Muscle layer of colon (tissue), 2 donors: ENCODE results near the gene USP32.
"Not testable (repeated sequence)": the region's sequence is repeated elsewhere in the genome, so short reads cannot be mapped to it uniquely, and the experiment has no call there.

ENCODE experiments used
- H3K27ac ChIP-seq: one replicate; pipeline ENCODE4 v1.7.0; 2013; ENCODE audit warnings: low read depth, mild to moderate bottlenecking, low read length, moderate library complexity
- H3K27me3 ChIP-seq, 2 donors: one replicate each; pipeline ENCODE4 v1.7.0; 2013; ENCODE audit warnings: low read length in 2 of 2, mild to moderate bottlenecking in 2 of 2; ENCODE audit not compliant: insufficient read depth in 2 of 2, control insufficient read depth in 1 of 2
- H3K36me3 ChIP-seq: one replicate; pipeline ENCODE4 v1.7.0; 2013; ENCODE audit warnings: mild to moderate bottlenecking, low read length; ENCODE audit not compliant: insufficient read depth
- H3K4me1 ChIP-seq: one replicate; pipeline ENCODE4 v1.7.0; 2013; ENCODE audit warnings: mild to moderate bottlenecking, low read length; ENCODE audit not compliant: insufficient read depth
- H3K4me3 ChIP-seq, 2 donors: one replicate each; pipeline ENCODE4 v1.7.0; 2013; ENCODE audit warnings: low read length in 2 of 2, low read depth in 1 of 2, mild to moderate bottlenecking in 1 of 2, moderate library complexity in 1 of 2
- H3K9ac ChIP-seq: one replicate; pipeline ENCODE4 v1.7.0; 2013; ENCODE audit warnings: low read length
- H3K9me3 ChIP-seq: one replicate; pipeline ENCODE4 v1.7.0; 2013; ENCODE audit warnings: mild to moderate bottlenecking, low read length
- donor health status: abdominal sarcoma.
- donor health status: Adenocarcinoma of cecum.

Gene USP32

DNA sequence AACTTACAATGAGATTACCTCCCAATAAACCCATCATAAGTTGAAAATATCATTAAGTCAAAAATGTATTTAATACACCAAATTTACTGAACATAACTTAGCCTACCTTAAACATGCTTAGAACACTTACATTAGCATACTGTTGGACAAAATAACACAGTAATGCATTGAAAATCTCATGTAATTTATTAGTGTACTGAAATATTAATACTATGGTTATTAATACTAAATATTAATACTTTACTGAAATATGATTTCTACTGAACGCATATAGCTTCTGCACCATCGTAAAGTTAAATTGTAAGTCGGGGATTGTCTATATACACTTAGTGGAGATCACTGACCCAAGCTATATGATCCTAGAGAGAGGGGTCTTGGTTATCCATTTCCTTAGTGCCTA lies 4.3 kb downstream of the USP32 start:
- Histone ChIP-seq H3K9ac (no peak overlapping the region), H3K36me3 (no peaks in the 10 kb centered on the region), H3K9me3 (no peaks in the 10 kb centered on the region), H3K27ac (no peak overlapping the region), H3K4me1 (peaks cover 29% of the 10 kb centered on the region), H3K4me3 (no peak overlapping the region), H3K27me3 (no peaks in the 10 kb centered on the region)

DNA sequence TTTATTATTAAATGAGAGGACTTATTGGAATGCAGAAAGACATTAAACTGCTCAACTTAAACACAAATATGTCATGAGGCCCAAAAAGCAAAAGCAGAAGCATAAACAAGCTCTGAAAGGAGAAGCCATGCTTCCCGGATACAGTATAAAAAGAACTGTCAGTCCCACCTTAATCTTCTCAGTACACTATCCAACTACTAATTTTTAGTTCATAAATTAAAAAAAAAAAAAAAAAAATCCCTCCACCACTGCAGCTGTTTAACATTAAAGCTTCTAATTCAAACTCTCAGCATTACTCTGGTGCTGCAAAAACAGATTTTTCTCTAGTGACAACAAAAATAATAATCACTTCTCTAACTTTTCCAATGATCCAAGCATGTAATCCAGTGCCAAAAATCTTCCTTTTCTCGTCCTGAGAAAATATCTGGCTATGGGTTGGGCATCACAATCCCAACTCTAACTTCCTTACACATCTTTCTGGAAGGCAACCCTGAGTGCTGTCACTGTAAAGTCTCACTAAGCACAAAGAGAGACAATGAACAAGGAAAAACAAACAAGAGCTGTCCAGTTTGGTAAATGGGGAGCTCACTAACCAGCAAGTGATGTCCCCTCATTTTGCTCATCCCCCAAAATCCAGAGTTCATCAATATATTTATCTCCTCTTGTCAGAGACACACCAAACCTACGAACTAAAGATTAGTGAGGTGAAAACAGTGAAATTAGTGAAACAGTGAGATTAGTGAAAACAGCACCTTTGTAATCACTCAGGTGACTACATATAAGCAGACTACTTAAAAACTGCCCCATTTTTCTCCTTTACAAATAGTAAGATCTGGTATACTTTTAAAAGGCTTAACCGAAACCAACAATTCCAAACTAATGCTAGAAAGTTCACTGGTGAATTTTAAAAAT lies 5.5 kb downstream of the USP32 start:
- Histone ChIP-seq H3K9me3 (no peaks in the 10 kb centered on the region), H3K27me3 (no peaks in the 10 kb centered on the region), H3K4me1 (peaks cover 29% of the 10 kb centered on the region), H3K36me3 (no peaks in the 10 kb centered on the region), H3K27ac (no peak overlapping the region), H3K4me3 (no peak overlapping the region), H3K9ac (no peak overlapping the region)

DNA sequence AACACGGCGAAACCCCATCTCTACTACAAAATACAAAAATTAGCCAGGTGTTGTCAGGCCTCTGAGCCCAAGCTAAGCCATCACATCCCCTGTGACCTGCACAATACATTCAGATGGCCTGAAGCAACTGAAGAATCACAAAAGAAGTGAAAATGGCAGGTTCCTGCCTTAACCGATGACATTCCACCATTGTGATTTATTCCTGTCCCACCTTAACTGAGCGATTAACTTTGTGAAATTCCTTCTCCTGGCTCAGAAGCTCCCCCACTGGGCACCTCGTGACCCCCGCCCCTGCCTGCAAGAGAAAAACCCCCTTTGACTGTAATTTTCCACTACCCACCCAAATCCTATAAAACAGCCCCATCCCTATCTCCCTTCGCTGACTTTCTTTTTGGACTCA lies 7.0 kb downstream of the USP32 start:
- H3K9ac ChIP-seq, H3K4me3 ChIP-seq, H3K9me3 ChIP-seq, H3K36me3 ChIP-seq, H3K27me3 ChIP-seq, H3K27ac ChIP-seq: not testable (repeated sequence)
- H3K4me1 ChIP-seq, result peaks cover 18% of the 10 kb centered on the region

DNA sequence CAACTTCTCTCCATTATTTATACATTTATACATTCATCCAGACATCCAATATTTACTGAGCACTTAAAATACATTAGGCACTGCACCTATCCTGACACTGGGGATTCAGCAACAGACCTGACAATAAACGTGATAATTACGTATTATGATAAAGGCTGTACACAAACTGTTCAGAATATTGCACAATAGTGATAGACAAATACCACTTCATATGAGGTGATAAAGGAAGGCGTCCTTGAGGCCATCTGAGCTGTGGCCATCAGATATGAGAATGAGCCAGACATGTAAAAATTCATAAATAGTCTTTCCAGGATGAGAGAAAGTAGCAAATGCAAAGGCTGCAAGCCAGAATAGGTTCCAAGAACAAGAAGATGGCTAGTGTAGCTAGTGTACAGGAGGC lies 8.6 kb downstream of the USP32 start:
- Histone ChIP-seq H3K27ac (no peak overlapping the region), H3K4me3 (no peak overlapping the region), H3K4me1 (peaks cover 11% of the 10 kb centered on the region), H3K9ac (no peak overlapping the region), H3K27me3 (no peaks in the 10 kb centered on the region), H3K9me3 (no peaks in the 10 kb centered on the region), H3K36me3 (no peaks in the 10 kb centered on the region)

DNA sequence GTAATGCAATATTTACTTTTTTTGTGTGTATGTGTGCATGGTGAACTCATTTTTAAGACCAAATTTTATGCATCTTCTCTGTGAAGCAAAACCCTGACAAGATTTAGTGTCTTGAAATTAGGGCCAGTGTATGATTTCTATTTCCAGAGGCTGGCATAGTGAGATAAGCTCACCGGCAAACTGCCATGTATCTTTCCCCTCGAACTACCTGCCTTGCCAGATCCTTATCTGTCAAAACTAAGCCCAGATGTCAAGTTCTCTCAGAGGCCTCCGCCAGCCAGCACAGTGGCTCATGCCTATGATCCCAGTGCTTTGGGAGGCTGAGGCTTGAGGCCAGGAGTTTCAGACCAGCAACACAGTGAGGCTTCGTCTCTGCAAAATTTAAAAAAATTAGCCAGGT lies 10.0 kb downstream of the USP32 start:
- Histone ChIP-seq H3K9ac (no peak overlapping the region), H3K4me1 (peaks cover 11% of the 10 kb centered on the region), H3K27ac (no peak overlapping the region)

DNA sequence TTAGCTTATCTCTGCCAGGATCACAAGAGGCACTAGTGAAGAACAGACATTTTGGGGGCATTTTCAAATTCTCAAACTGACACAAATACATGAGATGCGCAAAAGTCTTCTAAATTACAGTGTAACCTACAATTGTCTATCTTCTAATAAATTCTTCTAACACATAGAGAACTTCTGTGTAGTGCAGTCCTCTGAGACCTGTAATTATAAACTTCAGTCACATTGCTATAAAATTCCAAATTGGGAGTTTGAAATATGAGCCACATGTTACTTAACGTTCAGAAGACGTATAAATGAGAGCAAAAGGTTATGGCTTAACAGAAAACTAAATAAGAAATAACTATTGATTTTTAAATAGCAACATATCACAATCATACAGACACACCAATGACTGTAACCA lies 12.5 kb downstream of the USP32 start:
- H3K4me1 ChIP-seq, H3K9me3 ChIP-seq, H3K9ac ChIP-seq, H3K27me3 ChIP-seq, H3K27ac ChIP-seq, H3K36me3 ChIP-seq, H3K4me3 ChIP-seq: not testable (repeated sequence)

More for the DNA sequence above, 10.0 kb downstream of the USP32 start:
- H3K4me3 ChIP-seq, result no peak overlapping the region
- no peaks in the 10 kb centered on the region for H3K27me3 ChIP-seq
- no peaks in the 10 kb centered on the region for H3K9me3 ChIP-seq
- no peaks in the 10 kb centered on the region for H3K36me3 ChIP-seq

DNA sequence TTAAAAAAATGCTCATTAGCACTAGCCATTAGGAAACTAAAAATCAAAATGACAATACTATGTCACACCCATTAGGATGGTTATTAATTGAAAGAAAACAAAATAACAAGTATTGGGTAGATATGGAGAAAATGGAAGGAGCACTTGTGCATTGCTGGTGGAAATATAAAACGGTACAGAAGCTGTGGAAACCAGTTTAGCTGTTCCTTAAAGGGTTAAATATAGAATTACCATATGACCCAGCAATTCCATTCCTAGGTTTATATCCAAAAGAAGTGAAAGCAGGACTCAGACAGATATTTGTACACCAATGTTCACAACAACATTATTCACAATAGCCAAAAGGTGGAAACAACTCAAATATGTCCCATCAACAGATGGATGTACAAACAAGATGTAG lies 13.7 kb downstream of the USP32 start:
- not testable (repeated sequence) for H3K9me3 ChIP-seq, H3K4me3 ChIP-seq, H3K27ac ChIP-seq, H3K27me3 ChIP-seq, H3K9ac ChIP-seq, H3K36me3 ChIP-seq, H3K4me1 ChIP-seq

DNA sequence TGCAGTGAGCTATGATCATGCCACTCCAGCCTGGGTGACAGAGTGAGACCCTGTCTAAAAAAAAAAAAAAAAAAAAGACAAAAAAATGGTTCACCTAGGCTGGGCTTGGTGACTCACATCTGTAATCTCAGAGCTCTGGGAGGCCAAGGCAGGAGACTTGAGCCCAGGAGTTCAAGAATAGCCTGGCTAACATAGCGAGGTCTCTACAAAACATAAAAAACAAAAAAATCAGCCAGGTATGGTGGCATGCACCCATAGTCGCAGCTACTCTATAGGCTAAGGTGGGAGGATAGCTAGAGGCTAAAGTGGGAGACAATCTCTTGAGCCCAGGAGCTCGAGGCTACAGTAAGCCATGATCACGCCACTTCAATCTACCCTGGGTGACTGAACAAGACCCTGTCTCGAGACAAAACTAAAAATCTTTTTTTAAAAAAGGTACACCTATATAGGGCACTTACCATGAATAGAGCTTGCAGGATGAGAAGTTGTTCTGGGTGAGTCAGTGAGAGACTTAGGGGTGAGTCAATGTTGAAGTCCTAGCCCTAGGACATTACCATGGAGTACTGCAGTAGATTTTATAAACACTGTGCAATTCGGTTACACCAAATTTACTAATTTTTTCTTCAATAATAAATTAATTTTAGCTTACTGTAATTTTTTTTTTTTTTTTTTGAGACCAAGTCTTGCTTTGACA lies 19.0 kb downstream of the USP32 start:
- Histone ChIP-seq H3K4me3 (no peak overlapping the region), H3K9me3 (no peaks in the 10 kb centered on the region), H3K9ac (no peak overlapping the region), H3K27me3 (no peaks in the 10 kb centered on the region), H3K36me3 (no peaks in the 10 kb centered on the region), H3K4me1 (no peaks in the 10 kb centered on the region), H3K27ac (no peak overlapping the region)

DNA sequence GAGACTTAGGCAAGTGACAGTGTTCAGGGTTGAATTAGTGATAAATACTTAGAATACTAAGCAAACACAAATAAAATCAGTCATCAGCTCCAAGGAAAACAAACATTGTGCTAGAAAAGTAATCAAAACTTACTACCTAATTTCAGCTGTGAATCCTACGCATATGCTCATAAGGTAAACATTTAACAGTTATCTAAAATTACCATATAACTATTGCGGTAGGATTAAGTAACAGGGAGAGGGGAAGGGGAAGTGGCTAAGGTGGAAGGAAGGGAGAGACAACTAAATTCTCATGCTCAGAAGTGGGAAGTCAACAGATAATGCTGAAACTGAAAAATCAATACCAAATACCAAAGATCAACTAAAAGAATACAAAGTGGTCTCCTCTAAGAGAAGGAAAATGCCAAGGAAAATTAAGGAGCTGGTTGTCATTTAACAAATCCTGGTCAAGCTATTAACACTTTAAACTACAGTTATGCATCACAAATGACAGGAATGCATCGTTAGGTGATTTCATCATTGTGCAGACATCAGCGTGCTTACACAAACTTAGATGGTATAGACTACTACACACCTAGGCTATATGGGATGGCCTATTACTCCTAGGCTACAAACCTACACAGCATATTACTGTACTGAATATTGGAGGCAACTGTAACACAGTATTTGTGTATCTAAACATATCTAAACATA lies 20.0 kb downstream of the USP32 start:
- H3K27ac ChIP-seq, result no peak overlapping the region
- H3K4me3 ChIP-seq, result no peak overlapping the region
- H3K9ac ChIP-seq, result no peak overlapping the region
- H3K9me3 ChIP-seq, result no peaks in the 10 kb centered on the region
- H3K27me3 ChIP-seq, result no peaks in the 10 kb centered on the region
- no peaks in the 10 kb centered on the region for H3K36me3 ChIP-seq
- no peaks in the 10 kb centered on the region for H3K4me1 ChIP-seq

DNA sequence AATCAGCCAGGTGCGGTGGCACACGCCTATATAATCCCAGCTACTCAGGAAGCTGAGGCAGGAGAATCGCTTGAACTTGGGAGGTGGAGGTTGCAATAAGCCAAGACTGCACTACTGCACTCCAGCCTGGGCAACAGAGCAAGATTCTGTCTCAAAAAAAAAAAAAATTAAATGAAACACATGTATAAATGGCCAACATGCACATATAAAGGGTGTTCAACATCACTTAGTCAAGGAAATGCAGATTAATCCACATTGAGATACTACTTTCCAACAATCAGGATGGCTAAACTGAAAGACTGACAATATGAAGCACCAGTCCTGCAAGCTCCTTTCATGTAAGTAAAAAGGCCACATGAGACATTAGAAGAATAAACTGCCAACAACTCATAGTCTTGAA lies 20.5 kb downstream of the USP32 start:
- Histone ChIP-seq H3K9me3 (no peaks in the 10 kb centered on the region), H3K27ac (no peak overlapping the region), H3K9ac (no peak overlapping the region), H3K4me3 (no peak overlapping the region), H3K36me3 (no peaks in the 10 kb centered on the region), H3K27me3 (no peaks in the 10 kb centered on the region), H3K4me1 (no peaks in the 10 kb centered on the region)

DNA sequence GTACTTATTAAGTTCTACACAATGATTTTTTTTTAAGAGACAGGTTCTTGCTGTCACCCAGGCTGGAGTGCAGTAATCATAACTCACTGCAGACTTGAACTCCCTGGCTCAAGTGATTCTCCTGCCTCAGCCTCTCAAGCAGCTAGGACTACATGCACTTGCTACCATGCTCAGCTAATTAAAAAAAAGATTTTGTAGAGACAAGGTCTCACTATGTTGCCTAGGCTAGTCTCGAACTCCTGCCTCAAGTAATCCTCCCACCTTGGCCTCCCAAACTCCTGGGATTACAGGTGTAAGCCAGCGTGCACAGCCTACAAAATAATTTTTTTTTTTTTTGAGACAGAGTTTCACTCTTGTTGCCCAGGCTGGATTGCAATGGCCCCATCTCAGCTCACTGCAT lies 22.2 kb downstream of the USP32 start:
- Histone ChIP-seq H3K9ac (no peak overlapping the region), H3K9me3 (no peaks in the 10 kb centered on the region), H3K27ac (no peak overlapping the region), H3K36me3 (no peaks in the 10 kb centered on the region), H3K4me3 (no peak overlapping the region), H3K4me1 (no peaks in the 10 kb centered on the region), H3K27me3 (no peaks in the 10 kb centered on the region)
